ENCODE measurements around the gene FYN. TPM values are rescaled to one million over a fixed set of nuclear protein-coding genes. Genes with fewer than 3 reads are reported as not detected.

The FYN gene
- total RNA-seq, 1 donor from 2014 or later, result 46.3 TPM

GRCh38 chr6:111731456-111732195, 141.6 kb downstream of the FYN start:
- H3K36me3 ChIP-seq, result no peaks in the 10 kb centered on the region
- no peak for DNase-seq
- no peaks in the 10 kb centered on the region for H3K27me3 ChIP-seq (ENCODE audit: low read depth)
- peak overlapping the region; percentile 52 for H3K27ac ChIP-seq (replicated peaks)
- no peak for TF ChIP-seq CTCF (IDR thresholded peaks at IDR 0.05; ENCODE audit: borderline replicate concordance)
- H3K9me3 ChIP-seq (replicated peaks), result peaks cover 11% of the 10 kb centered on the region
- H3K4me1 ChIP-seq, result peaks cover 62% of the 10 kb centered on the region
- intact Hi-C loops (cut with micrococcal nuclease), result no loop called here
- H3K4me3 ChIP-seq, result no peak overlapping the region

- Histone ChIP-seq H3K4me3 (no peak overlapping the region), H3K9me3 (replicated peaks) (peaks cover 11% of the 10 kb centered on the region), H3K36me3 (no peaks in the 10 kb centered on the region), H3K27ac (replicated peaks) (peak overlapping the region; percentile 52), H3K4me1 (peaks cover 55% of the 10 kb centered on the region), H3K27me3 (ENCODE audit: low read depth) (no peaks in the 10 kb centered on the region)
- TF ChIP-seq CTCF (IDR thresholded peaks at IDR 0.05; ENCODE audit: borderline replicate concordance), result no peak
- intact Hi-C loops (cut with micrococcal nuclease), result no loop called here
- DNase-seq, result peak; percentile 45
Measured at GRCh38 chr6:111730864-111731263, 142.4 kb downstream of the FYN start.

- Histone ChIP-seq H3K4me1 (peaks cover 66% of the 10 kb centered on the region), H3K27ac (replicated peaks) (peak overlapping the region; percentile 7), H3K27me3 (ENCODE audit: low read depth) (no peaks in the 10 kb centered on the region), H3K4me3 (no peak overlapping the region), H3K36me3 (no peaks in the 10 kb centered on the region), H3K9me3 (replicated peaks) (peaks cover 8% of the 10 kb centered on the region)
- intact Hi-C loops (cut with micrococcal nuclease), result no loop called here
- TF ChIP-seq CTCF (IDR thresholded peaks at IDR 0.05; ENCODE audit: borderline replicate concordance), result peak; percentile 59
- no peak for DNase-seq
Measured at GRCh38 chr6:111727802-111728201, 145.4 kb downstream of the FYN start.

- Histone ChIP-seq H3K27me3 (ENCODE audit: low read depth) (no peaks in the 10 kb centered on the region), H3K9me3 (replicated peaks) (peaks cover under 1% of the 10 kb centered on the region), H3K27ac (replicated peaks) (no peak overlapping the region), H3K36me3 (no peaks in the 10 kb centered on the region), H3K4me3 (no peak overlapping the region), H3K4me1 (peaks cover 70% of the 10 kb centered on the region)
- DNase-seq, result no peak
- TF ChIP-seq CTCF (IDR thresholded peaks at IDR 0.05; ENCODE audit: borderline replicate concordance), result no peak
- intact Hi-C loops (cut with micrococcal nuclease), result no loop called here
Measured at GRCh38 chr6:111727041-111727440, 146.2 kb downstream of the FYN start.

GRCh38 chr6:111725446-111726112, 147.7 kb downstream of the FYN start:
- Histone ChIP-seq H3K4me3 (no peak overlapping the region), H3K9me3 (replicated peaks) (no peaks in the 10 kb centered on the region), H3K27ac (replicated peaks) (peak overlapping the region; percentile 7), H3K4me1 (peaks cover 69% of the 10 kb centered on the region), H3K27me3 (ENCODE audit: low read depth) (no peaks in the 10 kb centered on the region), H3K36me3 (no peaks in the 10 kb centered on the region)
- DNase-seq, result no peak
- intact Hi-C loops (cut with micrococcal nuclease), result no loop called here
- TF ChIP-seq CTCF (IDR thresholded peaks at IDR 0.05; ENCODE audit: borderline replicate concordance), result no peak

All from left ventricle myocardium inferior (tissue), 1 donor.